MM.1S (cell line): ENCODE results near the gene C1orf185.

ENCODE experiments used
- EZH2 ChIP-seq: fragments of 300-600 bp; sonication (generic); optimal IDR thresholded peaks from 2 replicates; pipeline ENCODE3; 2017; ENCODE audit warnings: low read depth, mild to moderate bottlenecking, antibody characterized with exemption, low read length, mixed read lengths
- EZH2phosphoT487 ChIP-seq: fragments of 300-600 bp; sonication (generic); IDR thresholded peaks from 2 replicates; pipeline ENCODE4 v1.6.1; 2018; ENCODE audit warnings: antibody characterized with exemption, low read length
- TF ChIP-seq, protein P1 (sequence below): fragments of 300-600 bp; sonication (generic); IDR thresholded peaks from 2 replicates; pipeline ENCODE4 v1.5.1; 2016; ENCODE audit warnings: antibody characterized with exemption, low read length, mixed read lengths

DNA sequence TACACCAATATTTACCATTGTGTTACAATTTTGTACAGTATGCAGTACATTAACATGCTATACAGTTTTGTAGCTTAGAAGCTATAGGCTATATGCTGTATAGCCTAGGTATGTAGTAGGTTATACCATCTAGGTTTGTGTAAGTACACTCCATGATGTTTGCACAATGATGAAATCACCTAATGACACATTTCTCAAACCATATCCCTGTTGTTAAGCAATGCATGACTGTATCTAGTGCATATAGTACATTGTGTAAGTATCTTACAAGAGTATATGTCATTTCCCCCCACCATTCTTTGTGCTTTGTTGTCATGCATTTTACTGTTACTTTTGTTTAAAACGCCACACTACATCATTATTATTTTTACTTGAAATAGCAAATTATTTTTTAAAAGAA lies 68.3 kb downstream of the C1orf185 start:
- TF ChIP-seq, protein P1, sequence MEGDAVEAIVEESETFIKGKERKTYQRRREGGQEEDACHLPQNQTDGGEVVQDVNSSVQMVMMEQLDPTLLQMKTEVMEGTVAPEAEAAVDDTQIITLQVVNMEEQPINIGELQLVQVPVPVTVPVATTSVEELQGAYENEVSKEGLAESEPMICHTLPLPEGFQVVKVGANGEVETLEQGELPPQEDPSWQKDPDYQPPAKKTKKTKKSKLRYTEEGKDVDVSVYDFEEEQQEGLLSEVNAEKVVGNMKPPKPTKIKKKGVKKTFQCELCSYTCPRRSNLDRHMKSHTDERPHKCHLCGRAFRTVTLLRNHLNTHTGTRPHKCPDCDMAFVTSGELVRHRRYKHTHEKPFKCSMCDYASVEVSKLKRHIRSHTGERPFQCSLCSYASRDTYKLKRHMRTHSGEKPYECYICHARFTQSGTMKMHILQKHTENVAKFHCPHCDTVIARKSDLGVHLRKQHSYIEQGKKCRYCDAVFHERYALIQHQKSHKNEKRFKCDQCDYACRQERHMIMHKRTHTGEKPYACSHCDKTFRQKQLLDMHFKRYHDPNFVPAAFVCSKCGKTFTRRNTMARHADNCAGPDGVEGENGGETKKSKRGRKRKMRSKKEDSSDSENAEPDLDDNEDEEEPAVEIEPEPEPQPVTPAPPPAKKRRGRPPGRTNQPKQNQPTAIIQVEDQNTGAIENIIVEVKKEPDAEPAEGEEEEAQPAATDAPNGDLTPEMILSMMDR, result no peak
- TF ChIP-seq EZH2, result no peak
- TF ChIP-seq EZH2phosphoT487, result no peak
